H9 (cell line): ENCODE data around the gene WIPF2. TPM values are rescaled to one million over a fixed set of nuclear protein-coding genes. Genes with fewer than 3 reads are reported as not detected.
A peak's percentile ranks its signal among the peaks of the same experiment; 100 is the strongest.

Source experiments
- DNase-seq: peaks from one replicate; pipeline ENCODE4 v3.0.0-alpha.2; 2017
- H2AFZ ChIP-seq: one replicate; pipeline ENCODE4 v1.6.1; 2013; ENCODE audit warnings: mild to moderate bottlenecking, low read length, control low read depth, moderate library complexity
- H2AK5ac ChIP-seq: 2 replicates; pipeline ENCODE4 v1.6.1; 2013; ENCODE audit warnings: low read length, control low read depth, mixed read lengths; ENCODE audit not compliant: insufficient read length
- H2BK120ac ChIP-seq: one replicate; pipeline ENCODE4 v1.6.1; 2013; ENCODE audit warnings: low read depth, mild to moderate bottlenecking, low read length, control low read depth, inconsistent platforms; ENCODE audit not compliant: poor library complexity, severe bottlenecking
- H2BK12ac ChIP-seq: 2 replicates; pipeline ENCODE4 v1.6.1; 2013; ENCODE audit warnings: low read length, control low read depth, mixed read lengths, low read depth; ENCODE audit not compliant: insufficient read length
- H2BK15ac ChIP-seq: 2 replicates; pipeline ENCODE4 v1.6.1; 2013; ENCODE audit warnings: low read depth, low read length, control low read depth
- H2BK20ac ChIP-seq: one replicate; pipeline ENCODE4 v1.6.1; 2013; ENCODE audit warnings: low read depth, mild to moderate bottlenecking, low read length, control low read depth, inconsistent platforms; ENCODE audit not compliant: poor library complexity, severe bottlenecking
- H2BK5ac ChIP-seq: 2 replicates; pipeline ENCODE4 v1.6.1; 2013; ENCODE audit warnings: low read length, control low read depth, mixed read lengths; ENCODE audit not compliant: insufficient read length
- H3K14ac ChIP-seq: 2 replicates; pipeline ENCODE4 v1.6.1; 2013; ENCODE audit warnings: low read length, control low read depth; ENCODE audit not compliant: insufficient read depth
- H3K18ac ChIP-seq: 2 replicates; pipeline ENCODE4 v1.6.1; 2013; ENCODE audit warnings: low read depth, mild to moderate bottlenecking, mixed read lengths, low read length, control low read depth; ENCODE audit not compliant: insufficient read length
- H3K23ac ChIP-seq: 2 replicates; pipeline ENCODE4 v1.6.1; 2013; ENCODE audit warnings: low read length, control low read depth, mixed read lengths, low read depth; ENCODE audit not compliant: insufficient read length
- H3K23me2 ChIP-seq: 2 replicates; pipeline ENCODE4 v1.6.1; 2013; ENCODE audit warnings: low read depth, mild to moderate bottlenecking, mixed read lengths, low read length, control low read depth; ENCODE audit not compliant: insufficient read length, poor library complexity, severe bottlenecking
- H3K27ac ChIP-seq: 2 replicates; pipeline ENCODE4 v1.5.1; 2013; ENCODE audit warnings: low read length, control low read depth, mixed read lengths, low read depth; ENCODE audit not compliant: insufficient read length
- H3K27me3 ChIP-seq: 2 replicates; pipeline ENCODE4 v1.6.1; 2013; ENCODE audit warnings: low read length, control low read depth, inconsistent platforms; ENCODE audit not compliant: insufficient read depth
- H3K4ac ChIP-seq: 2 replicates; pipeline ENCODE4 v1.6.1; 2013; ENCODE audit warnings: low read depth, mild to moderate bottlenecking, control low read depth, inconsistent platforms, low read length, moderate library complexity
- H3K4me1 ChIP-seq: 2 replicates; pipeline ENCODE4 v1.6.1; 2013; ENCODE audit warnings: low read length, control low read depth, inconsistent platforms; ENCODE audit not compliant: insufficient read depth
- H3K4me2 ChIP-seq: 2 replicates; pipeline ENCODE4 v1.6.1; 2013; ENCODE audit warnings: low read length, control low read depth, mixed read lengths; ENCODE audit not compliant: insufficient read length, insufficient read depth
- H3K56ac ChIP-seq: 2 replicates; pipeline ENCODE4 v1.6.1; 2013; ENCODE audit warnings: low read depth, mild to moderate bottlenecking, mixed read lengths, low read length, control low read depth; ENCODE audit not compliant: insufficient read length
- H3K79me1 ChIP-seq: 2 replicates; pipeline ENCODE4 v1.6.1; 2013; ENCODE audit warnings: low read depth, mild to moderate bottlenecking, moderate library complexity, low read length, control low read depth, inconsistent platforms; ENCODE audit not compliant: insufficient read depth, poor library complexity, severe bottlenecking
- H3K79me2 ChIP-seq: 2 replicates; pipeline ENCODE4 v1.6.1; 2013; ENCODE audit warnings: low read length, control low read depth, inconsistent platforms; ENCODE audit not compliant: insufficient read depth
- H3K9ac ChIP-seq: 2 replicates; pipeline ENCODE4 v1.6.1; 2013; ENCODE audit warnings: low read length, control low read depth, mixed read lengths; ENCODE audit not compliant: insufficient read length; ENCODE audit errors: extremely low read depth
- H3K9me3 ChIP-seq: one replicate; pipeline ENCODE4 v1.6.1; 2013; ENCODE audit warnings: low read depth, low read length, inconsistent platforms; ENCODE audit not compliant: control insufficient read depth
- H3T11ph ChIP-seq: one replicate; pipeline ENCODE4 v1.6.1; 2013; ENCODE audit warnings: mild to moderate bottlenecking, low read length, control low read depth, inconsistent platforms
- H4K20me1 ChIP-seq: one replicate; pipeline ENCODE4 v1.6.1; 2013; ENCODE audit not compliant: control insufficient read depth, insufficient read length, insufficient read depth
- H4K5ac ChIP-seq: 2 replicates; pipeline ENCODE4 v1.6.1; 2013; ENCODE audit warnings: low read depth, mild to moderate bottlenecking, mixed read lengths, low read length, control low read depth; ENCODE audit not compliant: insufficient read length
- H4K8ac ChIP-seq: replicated peaks from 2 replicates; pipeline ENCODE4 v1.6.1; 2013; ENCODE audit warnings: low read length, control low read depth, mixed read lengths, low read depth; ENCODE audit not compliant: insufficient read length
- H4K91ac ChIP-seq: 2 replicates; pipeline ENCODE4 v1.6.1; 2013; ENCODE audit warnings: low read depth, mild to moderate bottlenecking, moderate library complexity, mixed read lengths, low read length, control low read depth; ENCODE audit not compliant: insufficient read length
- H3K27ac Mint-ChIP-seq, 3 experiments: 2 replicates in 2 of 3; 3 replicates in 1 of 3; pipeline ENCODE4 v1.8.0; 2020 to 2021; ENCODE audit warnings: mixed read lengths in 3 of 3, mild to moderate bottlenecking in 1 of 3, moderate library complexity in 1 of 3
- H3K27me3 Mint-ChIP-seq: 2 replicates; pipeline ENCODE4 v1.8.0; 2021; ENCODE audit warnings: low read depth, mild to moderate bottlenecking, moderate library complexity, mixed read lengths
- H3K36me3 Mint-ChIP-seq, 3 experiments: 2 replicates in 2 of 3; 3 replicates in 1 of 3; pipeline ENCODE4 v1.8.0; 2020 to 2021; ENCODE audit warnings: low read depth in 3 of 3, mixed read lengths in 3 of 3; ENCODE audit not compliant: insufficient read depth in 1 of 3
- H3K4me1 Mint-ChIP-seq, 2 experiments: 2 replicates each; pipeline ENCODE4 v1.8.0; 2020; ENCODE audit warnings: mixed read lengths in 2 of 2
- H3K4me3 Mint-ChIP-seq, 2 experiments: 2 replicates in 1 of 2; 3 replicates in 1 of 2; pipeline ENCODE4 v1.8.0; 2020 to 2021; ENCODE audit warnings: mild to moderate bottlenecking in 2 of 2, mixed read lengths in 2 of 2, moderate library complexity in 1 of 2
- H3K9me3 Mint-ChIP-seq, 2 experiments: 2 replicates in 1 of 2; 3 replicates in 1 of 2; pipeline ENCODE4 v1.8.0; 2020; ENCODE audit warnings: mild to moderate bottlenecking in 2 of 2, mixed read lengths in 2 of 2, moderate library complexity in 1 of 2
- WGBS: extraction: QIAGEN DNeasy Blood & Tissue Kit; methylation state at CpG from one replicate; pipeline ENCODE4 v1.1.7; 2013; ENCODE audit warnings: missing lambda C conversion rate, low lambda C conversion rate, mixed read lengths; ENCODE audit not compliant: insufficient read length; ENCODE audit errors: extremely low coverage; 5-methylcytosine and 5-hydroxymethylcytosine counted together
- total RNA-seq: library from RNA; stranded (reverse); gene quantifications from 2 replicates; pipeline ENCODE4 v1.2.1, GENCODE V29; 2021
- TF ChIP-seq, protein P1 (sequence below): fragments of 200-600 bp; sonication (generic); conservative IDR thresholded peaks from 3 replicates; pipeline ENCODE4 v1.8.0; 2021; ENCODE audit warnings: antibody characterized with exemption, mild to moderate bottlenecking

Gene WIPF2
- total RNA-seq, 1 experiment from 2014 or later: 24.2 TPM

- TF ChIP-seq, protein P1, sequence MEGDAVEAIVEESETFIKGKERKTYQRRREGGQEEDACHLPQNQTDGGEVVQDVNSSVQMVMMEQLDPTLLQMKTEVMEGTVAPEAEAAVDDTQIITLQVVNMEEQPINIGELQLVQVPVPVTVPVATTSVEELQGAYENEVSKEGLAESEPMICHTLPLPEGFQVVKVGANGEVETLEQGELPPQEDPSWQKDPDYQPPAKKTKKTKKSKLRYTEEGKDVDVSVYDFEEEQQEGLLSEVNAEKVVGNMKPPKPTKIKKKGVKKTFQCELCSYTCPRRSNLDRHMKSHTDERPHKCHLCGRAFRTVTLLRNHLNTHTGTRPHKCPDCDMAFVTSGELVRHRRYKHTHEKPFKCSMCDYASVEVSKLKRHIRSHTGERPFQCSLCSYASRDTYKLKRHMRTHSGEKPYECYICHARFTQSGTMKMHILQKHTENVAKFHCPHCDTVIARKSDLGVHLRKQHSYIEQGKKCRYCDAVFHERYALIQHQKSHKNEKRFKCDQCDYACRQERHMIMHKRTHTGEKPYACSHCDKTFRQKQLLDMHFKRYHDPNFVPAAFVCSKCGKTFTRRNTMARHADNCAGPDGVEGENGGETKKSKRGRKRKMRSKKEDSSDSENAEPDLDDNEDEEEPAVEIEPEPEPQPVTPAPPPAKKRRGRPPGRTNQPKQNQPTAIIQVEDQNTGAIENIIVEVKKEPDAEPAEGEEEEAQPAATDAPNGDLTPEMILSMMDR: no peak
- no peak overlapping the region for H2BK120ac ChIP-seq
- no peak overlapping the region for H2BK5ac ChIP-seq
- no CpG with 5 or more reads among the region's 2 CpGs for WGBS
- H4K5ac ChIP-seq: no peak overlapping the region
- Mint-ChIP-seq H3K27me3 (no peaks in the 10 kb centered on the region; the same call in 1 of the 2 replicates), H3K4me1 (peaks cover 16 to 21% of the 10 kb centered on the region in 2 experiments), H3K9me3 (no peaks in the 10 kb centered on the region), H3K36me3 (peaks cover 23 to 43% (median 42%) of the 10 kb centered on the region in 3 experiments; a peak in 6 of 7 replicates), H3K27ac (peak overlapping the region; percentile 81 to 95 (median 94); a peak in 6 of 7 replicates), H3K4me3 (no peak overlapping the region)
- H3K27me3 ChIP-seq: no peaks in the 10 kb centered on the region
- peaks cover 7% of the 10 kb centered on the region; the same call in 1 of the 2 replicates for H3K4me1 ChIP-seq
- no peak overlapping the region for H3T11ph ChIP-seq
- H3K4ac ChIP-seq: peak overlapping the region; percentile 80; the same call in 1 of the 2 replicates
- DNase-seq: peak; percentile 71
- no peak overlapping the region for H4K91ac ChIP-seq
- no peak overlapping the region for H3K4me2 ChIP-seq
- H4K8ac ChIP-seq: no peak overlapping the region
- H3K23me2 ChIP-seq: no peaks in the 10 kb centered on the region
- H2BK20ac ChIP-seq: no peak overlapping the region
- H2BK15ac ChIP-seq: no peak overlapping the region
- no peak overlapping the region for H3K14ac ChIP-seq
- peak overlapping the region; percentile 56 for H3K27ac ChIP-seq
- no peaks in the 10 kb centered on the region for H3K79me1 ChIP-seq
- no peak overlapping the region for H3K23ac ChIP-seq
- no peak overlapping the region for H3K9ac ChIP-seq
- H3K9me3 ChIP-seq: no peaks in the 10 kb centered on the region
- H3K79me2 ChIP-seq: no peaks in the 10 kb centered on the region
- H2BK12ac ChIP-seq: no peak overlapping the region
- H3K18ac ChIP-seq: peak overlapping the region; percentile 72
- H3K56ac ChIP-seq: no peak overlapping the region
- H2AK5ac ChIP-seq: no peak overlapping the region
- no peaks in the 10 kb centered on the region for H4K20me1 ChIP-seq
- no peak overlapping the region for H2AFZ ChIP-seq
These were observed 62.6 kb downstream of the WIPF2 start for GRCh38 chr17:40281663-40282062.
